A673 (cell line): ENCODE measurements around the gene ZDHHC11B. TPM values are rescaled to one million over a fixed set of nuclear protein-coding genes. Genes with fewer than 3 reads are reported as not detected.
"Not testable (repeated sequence)": the region's sequence is repeated elsewhere in the genome, so short reads cannot be mapped to it uniquely, and the experiment has no call there.

ENCODE experiments used
- BruUV-seq: library from RNA; stranded (reverse); fragments of 400-500 nt; replicated peaks from 2 replicates; lab custom pipeline; 2021; lab: Mats Ljungman, UMichigan
- CTCF ChIA-PET: fragments of 300-600 bp; sonication (Branson Sonifier 250); formaldehyde crosslinking; loops from one replicate; lab custom pipeline; 2022; ENCODE audit warnings: antibody characterized with exemption; lab: Charles Lee
- POLR2A ChIA-PET: fragments of 300-600 bp; sonication (Branson Sonifier 250); formaldehyde crosslinking; loops from one replicate; lab custom pipeline; 2022; ENCODE audit warnings: antibody characterized with exemption; ENCODE audit not compliant: low non-redundant PET; lab: Charles Lee
- DNase-seq: peaks from one replicate; pipeline ENCODE4 v3.0.0-alpha.2; 2015; ENCODE audit warnings: low spot score
- H3K27ac ChIP-seq: fragments of 200-600 bp; sonication (generic); 2 replicates; pipeline ENCODE4 v1.5.1; 2016; ENCODE audit warnings: mixed run types, low read depth, mild to moderate bottlenecking, mixed read lengths, antibody characterized with exemption, low read length; ENCODE audit not compliant: poor library complexity, severe bottlenecking
- H3K27me3 ChIP-seq: fragments of 200-600 bp; sonication (generic); replicated peaks from 2 replicates; pipeline ENCODE4 v1.6.1; 2017; ENCODE audit warnings: mixed run types, low read depth, mild to moderate bottlenecking, mixed read lengths, antibody characterized with exemption, low read length; ENCODE audit not compliant: insufficient read depth, poor library complexity
- H3K36me3 ChIP-seq: fragments of 200-600 bp; sonication (generic); 2 replicates; pipeline ENCODE4 v1.6.1; 2016; ENCODE audit warnings: mixed run types, mild to moderate bottlenecking, mixed read lengths, antibody characterized with exemption, low read length; ENCODE audit not compliant: insufficient read depth, poor library complexity, severe bottlenecking
- H3K4me1 ChIP-seq: fragments of 200-600 bp; sonication (generic); 2 replicates; pipeline ENCODE4 v1.6.1; 2017; ENCODE audit warnings: mixed run types, mild to moderate bottlenecking, mixed read lengths, antibody characterized with exemption, low read length; ENCODE audit not compliant: insufficient read depth, poor library complexity, severe bottlenecking
- H3K4me3 ChIP-seq: fragments of 200-600 bp; sonication (generic); 2 replicates; pipeline ENCODE4 v1.5.1; 2016; ENCODE audit warnings: low read depth, mixed run types, mild to moderate bottlenecking, mixed read lengths, low read length; ENCODE audit not compliant: poor library complexity, severe bottlenecking
- H3K9me3 ChIP-seq: fragments of 200-600 bp; sonication (generic); 2 replicates; pipeline ENCODE4 v1.6.1; 2016; ENCODE audit warnings: mixed run types, low read depth, mild to moderate bottlenecking, mixed read lengths, antibody characterized with exemption, low read length; ENCODE audit not compliant: poor library complexity, severe bottlenecking
- CTCF ChIP-seq: fragments of 300-800, 200-600 bp; sonication (generic); conservative IDR thresholded peaks from 2 replicates; pipeline ENCODE4 v1.5.1; 2017; ENCODE audit warnings: low read depth, mild to moderate bottlenecking, antibody characterized with exemption, low read length, moderate library complexity, mixed read lengths
- EZH2 ChIP-seq: fragments of 200-600 bp; sonication (generic); IDR thresholded peaks from 2 replicates; pipeline ENCODE4 v1.6.1; 2017; ENCODE audit warnings: borderline replicate concordance, low read depth, mild to moderate bottlenecking, mixed read lengths, antibody characterized with exemption, low read length; ENCODE audit not compliant: poor library complexity, severe bottlenecking
- intact Hi-C: fragments of 100-400 bp; cut with micrococcal nuclease; formaldehyde crosslinking; loops from one replicate; pipeline ENCODE4 v1.10.0; 2022; ENCODE audit not compliant: unreplicated experiment
- total RNA-seq: library from RNA; stranded (reverse); gene quantifications from 2 replicates; pipeline ENCODE4 v1.2.3, GENCODE V29; 2021

ZDHHC11B gene
- total RNA-seq, 1 experiment from 2014 or later = 1.3 TPM

GRCh38 chr5:694042-694431 is 90.5 kb downstream of the ZDHHC11B start:
- H3K36me3 ChIP-seq, CTCF ChIA-PET, H3K9me3 ChIP-seq, H3K27ac ChIP-seq, H3K4me1 ChIP-seq, intact Hi-C loops, DNase-seq, POLR2A ChIA-PET, BruUV-seq: not testable (repeated sequence)
- Histone ChIP-seq H3K4me3 (peak overlapping the region; percentile 44), H3K27me3 (peaks cover 28% of the 10 kb centered on the region)

GRCh38 chr5:693271-694041 is 91.1 kb downstream of the ZDHHC11B start, which contains the start of gene TPPP:
Gene TPPP (minus strand): TSS chr5:693352. CDS start chr5:678060, 15,292 bp downstream.
- H3K27ac ChIP-seq, intact Hi-C loops, H3K4me1 ChIP-seq, H3K36me3 ChIP-seq, BruUV-seq, CTCF ChIA-PET, H3K9me3 ChIP-seq: not testable (repeated sequence)
- POLR2A ChIA-PET = interaction anchor here (0.7 kb wide), 1 partner anchor 66 kb away, joined by 3 read pairs; no protein-coding TSS in a partner anchor
- DNase-seq = peak; percentile 68
- Histone ChIP-seq H3K27me3 (peaks cover 22% of the 10 kb centered on the region), H3K4me3 (peak within 1 kb of the TSS; percentile 44)

- Histone ChIP-seq H3K27me3 (peaks cover 17% of the 10 kb centered on the region), H3K4me3 (peak overlapping the region; percentile 37)
- intact Hi-C loops, H3K36me3 ChIP-seq, BruUV-seq, H3K9me3 ChIP-seq, CTCF ChIA-PET, DNase-seq, H3K27ac ChIP-seq, POLR2A ChIA-PET, H3K4me1 ChIP-seq: not testable (repeated sequence)
These were observed 91.9 kb downstream of the ZDHHC11B start for GRCh38 chr5:692529-693041.

DNA sequence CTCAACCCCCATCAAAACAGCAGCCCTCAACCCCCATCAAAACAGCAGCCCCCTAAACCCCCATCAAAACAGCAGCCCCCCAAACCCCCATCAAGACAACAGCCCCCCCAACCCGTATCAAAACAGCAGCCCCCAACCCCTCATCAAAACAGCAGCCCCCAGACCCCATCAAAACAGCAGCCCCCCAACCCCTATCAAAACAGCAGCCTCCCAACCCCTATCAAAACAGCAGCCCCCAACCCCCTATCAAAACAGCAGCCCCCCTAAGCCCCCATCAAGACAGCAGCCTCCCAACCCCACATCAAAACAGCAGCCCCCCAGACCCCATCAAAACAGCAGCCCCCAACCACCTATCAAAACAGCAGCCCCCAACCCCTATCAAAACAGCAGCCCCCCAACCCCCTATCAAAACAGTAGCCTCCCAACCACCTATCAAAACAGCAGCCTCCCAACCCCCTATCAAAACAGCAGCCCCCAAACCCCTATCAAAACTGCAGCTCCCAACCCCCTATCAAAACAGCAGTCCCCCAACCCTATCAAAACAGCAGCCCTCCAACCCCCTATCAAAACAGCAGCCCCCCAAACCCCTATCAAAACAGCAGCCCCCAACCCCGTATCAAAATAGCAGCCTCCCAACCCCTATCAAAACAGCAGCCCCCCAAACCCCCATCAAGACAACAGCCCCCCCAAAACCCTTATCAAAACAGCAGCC is 92.6 kb downstream of the ZDHHC11B start:
- peaks cover 17% of the 10 kb centered on the region for H3K27me3 ChIP-seq
- intact Hi-C loops = no loop called here
- peaks cover 5% of the 10 kb centered on the region for H3K4me1 ChIP-seq
- H3K36me3 ChIP-seq = no peaks in the 10 kb centered on the region
- H3K9me3 ChIP-seq = no peaks in the 10 kb centered on the region
- peak overlapping the region; percentile 37 for H3K4me3 ChIP-seq
- no peak overlapping the region for H3K27ac ChIP-seq
- no peak for DNase-seq
- ChIA-PET CTCF (no interaction called here), POLR2A (no interaction called here)
- no peak for TF ChIP-seq EZH2
- TF ChIP-seq CTCF = no peak
- BruUV-seq = no TSS peak

- peaks cover 17% of the 10 kb centered on the region for H3K27me3 ChIP-seq
- H3K27ac ChIP-seq, intact Hi-C loops, POLR2A ChIA-PET, CTCF ChIA-PET, BruUV-seq, DNase-seq, H3K4me3 ChIP-seq, H3K9me3 ChIP-seq, H3K4me1 ChIP-seq, H3K36me3 ChIP-seq: not testable (repeated sequence)
These were observed 93.5 kb downstream of the ZDHHC11B start for GRCh38 chr5:691049-691448.

- H3K4me3 ChIP-seq, H3K4me1 ChIP-seq, CTCF ChIA-PET, H3K9me3 ChIP-seq, intact Hi-C loops, POLR2A ChIA-PET, H3K36me3 ChIP-seq, DNase-seq, H3K27ac ChIP-seq, BruUV-seq: not testable (repeated sequence)
- H3K27me3 ChIP-seq = peaks cover 17% of the 10 kb centered on the region
These were observed 94.2 kb downstream of the ZDHHC11B start for GRCh38 chr5:690293-690692.
